ENCODE measurements around the gene PLA2G2F. TPM values are rescaled to one million over a fixed set of nuclear protein-coding genes. Genes with fewer than 3 reads are reported as not detected.

Gene PLA2G2F
- total and polyA plus RNA-seq, 2 experiments from 2014 or later, result not detected

DNA sequence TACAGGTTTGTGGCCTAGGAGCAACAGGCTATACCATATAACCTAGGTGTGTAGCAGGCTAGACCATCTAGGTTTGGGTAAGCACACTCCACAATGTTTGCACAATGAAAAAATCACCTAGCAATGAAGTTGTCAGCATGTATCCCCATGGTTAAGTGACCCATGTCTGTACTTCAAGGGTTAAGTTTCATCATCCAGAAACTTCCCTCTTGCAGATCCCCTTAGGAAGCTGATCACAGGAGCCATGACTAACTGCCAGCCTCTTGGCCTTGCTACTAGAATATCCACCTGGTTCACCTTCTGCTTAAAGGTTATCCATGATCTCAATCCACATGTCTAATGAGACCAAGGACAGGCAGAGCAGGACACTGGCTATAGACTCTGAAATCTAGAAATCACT, 43.3 kb downstream of the PLA2G2F start:
- peaks cover 13% of the 10 kb centered on the region for H3K27me3 ChIP-seq (ENCODE audit: insufficient read depth)
- no peak overlapping the region for H3K4me3 ChIP-seq
- H3K4me1 Mint-ChIP-seq, result peaks cover 15% of the 10 kb centered on the region
- H3K27ac Mint-ChIP-seq, result no peak overlapping the region
- no peak overlapping the region for H2AFZ ChIP-seq
- no peak overlapping the region for H3K4me3 Mint-ChIP-seq
- no peaks in the 10 kb centered on the region for H3K36me3 ChIP-seq (ENCODE audit: insufficient read depth)
- no peaks in the 10 kb centered on the region; the same call in 2 of the 3 replicates for H3K36me3 Mint-ChIP-seq (ENCODE audit: low read depth)
- H3K9me2 ChIP-seq (ENCODE audit: insufficient read depth), result no peaks in the 10 kb centered on the region
- H3F3A ChIP-seq (replicated peaks; ENCODE audit: low read depth), result no peaks in the 10 kb centered on the region
- peaks cover 2% of the 10 kb centered on the region; the same call in 1 of the 3 replicates for H3K9me3 Mint-ChIP-seq
- no peak overlapping the region for H3K27ac ChIP-seq (ENCODE audit: low read depth)
- no peak overlapping the region for H3K4me2 ChIP-seq
- ATAC-seq (no peak), DNase-seq (ENCODE audit: low spot score) (no peak)
- TF ChIP-seq ETS1 (IDR thresholded peaks at IDR 0.05), result no peak
- no peak for TF ChIP-seq ZNF114 (CRISPR knock-in tag; IDR thresholded peaks at IDR 0.05)
- no peak for TF ChIP-seq CTCF (conservative IDR thresholded peaks at IDR 0.05; ENCODE audit: low read depth in 2 of 2)
- no peak for TF ChIP-seq EZH2 (IDR thresholded peaks at IDR 0.05; ENCODE audit: low read depth, unreplicated experiment)
- TF ChIP-seq JUNB (IDR thresholded peaks at IDR 0.05; ENCODE audit: unreplicated experiment), result no peak
- H3K79me2 ChIP-seq (replicated peaks; ENCODE audit: insufficient read depth), result no peaks in the 10 kb centered on the region
- no peaks in the 10 kb centered on the region for H4K20me1 ChIP-seq (replicated peaks; ENCODE audit: insufficient read depth)
- peaks cover 9% of the 10 kb centered on the region for H3K4me1 ChIP-seq (ENCODE audit: insufficient read depth)
- H3K27me3 Mint-ChIP-seq (ENCODE audit: insufficient read depth, low read depth, poor library complexity), result peaks cover 15% of the 10 kb centered on the region

DNA sequence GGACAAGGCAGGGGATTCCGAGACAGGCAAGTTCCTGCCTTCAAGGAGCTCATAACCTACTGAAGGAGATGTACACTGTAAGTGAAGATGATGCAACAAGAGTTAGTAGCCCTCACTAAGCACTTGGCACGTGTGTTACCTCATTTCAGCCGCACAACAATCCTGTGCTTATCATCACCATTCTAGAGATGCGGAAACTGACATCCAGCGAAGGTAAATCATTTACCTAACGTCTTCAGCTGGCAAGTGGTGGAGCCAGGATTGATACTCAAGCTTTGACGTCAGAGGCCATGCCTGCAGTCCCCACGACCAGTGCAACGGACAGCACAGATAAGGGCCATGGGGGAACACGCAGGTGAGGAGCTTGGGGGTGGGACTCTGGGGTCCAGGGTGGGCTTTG, 43.9 kb downstream of the PLA2G2F start:
- Mint-ChIP-seq H3K9me3 (peaks cover 2% of the 10 kb centered on the region; the same call in 1 of the 3 replicates), H3K4me3 (no peak overlapping the region), H3K4me1 (peaks cover 18% of the 10 kb centered on the region), H3K27ac (no peak overlapping the region), H3K36me3 (ENCODE audit: low read depth) (no peaks in the 10 kb centered on the region; the same call in 2 of the 3 replicates), H3K27me3 (ENCODE audit: insufficient read depth, low read depth, poor library complexity) (peaks cover 15% of the 10 kb centered on the region)
- Histone ChIP-seq H3K9me2 (ENCODE audit: insufficient read depth) (no peaks in the 10 kb centered on the region), H3F3A (replicated peaks; ENCODE audit: low read depth) (no peaks in the 10 kb centered on the region), H3K79me2 (replicated peaks; ENCODE audit: insufficient read depth) (no peaks in the 10 kb centered on the region), H4K20me1 (replicated peaks; ENCODE audit: insufficient read depth) (no peaks in the 10 kb centered on the region), H3K36me3 (ENCODE audit: insufficient read depth) (no peaks in the 10 kb centered on the region), H2AFZ (no peak overlapping the region), H3K27ac (ENCODE audit: low read depth) (no peak overlapping the region), H3K4me2 (no peak overlapping the region), H3K4me1 (ENCODE audit: insufficient read depth) (peaks cover 9% of the 10 kb centered on the region), H3K27me3 (ENCODE audit: insufficient read depth) (peaks cover 13% of the 10 kb centered on the region), H3K4me3 (no peak overlapping the region)
- DNase-seq (ENCODE audit: low spot score) (no peak), ATAC-seq (no peak)
- TF ChIP-seq EZH2phosphoT487 (IDR thresholded peaks at IDR 0.05; ENCODE audit: unreplicated experiment) (no peak), STAT1 (IDR thresholded peaks at IDR 0.05; ENCODE audit: unreplicated experiment) (no peak), EZH2 (IDR thresholded peaks at IDR 0.05; ENCODE audit: low read depth, unreplicated experiment) (no peak)
